ENCODE results near the gene GH2.

DNA sequence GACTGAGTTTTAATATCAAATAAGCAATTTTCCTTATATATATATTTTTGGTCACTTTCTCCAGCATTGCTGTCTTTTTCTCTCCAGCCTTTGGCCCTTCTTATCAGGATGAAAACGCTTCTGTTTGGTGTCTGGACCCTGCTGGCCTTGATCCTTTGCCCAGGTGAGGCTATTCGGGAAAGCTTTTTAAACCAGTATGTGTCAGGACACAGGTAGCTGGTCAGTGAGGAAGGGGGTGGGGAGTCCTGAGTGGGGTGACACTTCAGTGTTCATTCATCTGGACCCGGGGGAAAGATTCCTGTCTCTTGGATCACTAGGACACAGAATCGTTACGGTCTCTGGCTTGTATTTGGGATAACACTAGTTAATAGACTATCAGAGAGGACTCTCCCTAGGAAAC is 27.0 kb downstream of the GH2 start:
- TF ChIP-seq, protein P1, sequence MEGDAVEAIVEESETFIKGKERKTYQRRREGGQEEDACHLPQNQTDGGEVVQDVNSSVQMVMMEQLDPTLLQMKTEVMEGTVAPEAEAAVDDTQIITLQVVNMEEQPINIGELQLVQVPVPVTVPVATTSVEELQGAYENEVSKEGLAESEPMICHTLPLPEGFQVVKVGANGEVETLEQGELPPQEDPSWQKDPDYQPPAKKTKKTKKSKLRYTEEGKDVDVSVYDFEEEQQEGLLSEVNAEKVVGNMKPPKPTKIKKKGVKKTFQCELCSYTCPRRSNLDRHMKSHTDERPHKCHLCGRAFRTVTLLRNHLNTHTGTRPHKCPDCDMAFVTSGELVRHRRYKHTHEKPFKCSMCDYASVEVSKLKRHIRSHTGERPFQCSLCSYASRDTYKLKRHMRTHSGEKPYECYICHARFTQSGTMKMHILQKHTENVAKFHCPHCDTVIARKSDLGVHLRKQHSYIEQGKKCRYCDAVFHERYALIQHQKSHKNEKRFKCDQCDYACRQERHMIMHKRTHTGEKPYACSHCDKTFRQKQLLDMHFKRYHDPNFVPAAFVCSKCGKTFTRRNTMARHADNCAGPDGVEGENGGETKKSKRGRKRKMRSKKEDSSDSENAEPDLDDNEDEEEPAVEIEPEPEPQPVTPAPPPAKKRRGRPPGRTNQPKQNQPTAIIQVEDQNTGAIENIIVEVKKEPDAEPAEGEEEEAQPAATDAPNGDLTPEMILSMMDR (IDR thresholded peaks at IDR 0.05; ENCODE audit: low read length) = no peak
- TF ChIP-seq EZH2 (IDR thresholded peaks at IDR 0.05; ENCODE audit: borderline replicate concordance, low read length) = no peak

Data from OCI-LY1 (cell line).